T-cell (primary cell): ENCODE data around the gene PITPNC1. TPM values are rescaled to one million over a fixed set of nuclear protein-coding genes. Genes with fewer than 3 reads are reported as not detected.

Source experiments
- ATAC-seq, 4 experiments: fragments of 200-7000 bp in 3 of 4; fragments of 150-1000 bp in 1 of 4; cut with Tn5 transposase; replicated peaks in 1 of 4; 1 replicate in 3 of 4; 2 replicates in 1 of 4; pipeline ENCODE4 v1.10.0; 2021; ENCODE audit warnings: moderate library complexity in 3 of 4, mild to moderate bottlenecking in 2 of 4, moderate number of reproducible peaks in 1 of 4
- CTCF ChIA-PET, 2 donors: fragments of 300-600 bp; sonication (Branson Sonifier 250); formaldehyde crosslinking; loops; one replicate each; lab custom pipeline; 2022; ENCODE audit warnings: antibody characterized with exemption in 2 of 2; lab: Charles Lee
- POLR2A ChIA-PET, 2 donors: fragments of 300-600 bp; sonication (Branson Sonifier 250); formaldehyde crosslinking; loops; one replicate each; lab custom pipeline; 2022; ENCODE audit warnings: antibody characterized with exemption in 2 of 2; lab: Charles Lee
- DNase-seq, 35 experiments: peaks; one replicate each; pipeline versions ENCODE4 v3.0.0 to v3.0.0-alpha.2; 2013 to 2023
- H3K27ac ChIP-seq: one replicate; pipeline ENCODE4 v1.5.1; 2013; ENCODE audit warnings: low read length
- H3K27me3 ChIP-seq, 2 experiments: replicated peaks in 1 of 2; 1 replicate in 1 of 2; 2 replicates in 1 of 2; pipeline versions ENCODE4 v1.6.1 to v1.7.0; 2013; ENCODE audit warnings: low read length in 1 of 2, mixed read lengths in 1 of 2; ENCODE audit not compliant: control insufficient read depth in 2 of 2, insufficient read depth in 2 of 2; ENCODE audit errors: extremely low read depth in 1 of 2
- H3K36me3 ChIP-seq, 2 donors: 1 replicate in 1 of 2; 2 replicates in 1 of 2; pipeline versions ENCODE4 v1.6.1 to v1.7.0; 2013; ENCODE audit warnings: low read length in 1 of 2; ENCODE audit not compliant: control insufficient read depth in 2 of 2, insufficient read depth in 1 of 2; ENCODE audit errors: extremely low read depth in 1 of 2
- H3K4me1 ChIP-seq, 2 experiments: 1 replicate in 1 of 2; 2 replicates in 1 of 2; pipeline versions ENCODE4 v1.6.1 to v1.7.0; 2013; ENCODE audit warnings: low read length in 2 of 2, mixed read lengths in 1 of 2; ENCODE audit not compliant: insufficient read depth in 2 of 2, control insufficient read depth in 1 of 2; ENCODE audit errors: extremely low read depth in 1 of 2
- H3K4me3 ChIP-seq, 2 donors: 1 replicate in 1 of 2; 2 replicates in 1 of 2; pipeline versions ENCODE4 v1.5.1 to v1.7.0; 2013; ENCODE audit warnings: mild to moderate bottlenecking in 2 of 2, low read length in 1 of 2, moderate library complexity in 1 of 2; ENCODE audit not compliant: control insufficient read depth in 1 of 2; ENCODE audit errors: extremely low read depth in 1 of 2
- H3K9me3 ChIP-seq: 2 replicates; pipeline ENCODE4 v1.7.0; 2013
- H3K27ac Mint-ChIP-seq, 2 donors: one replicate each; pipeline ENCODE4 v1.8.0; 2020 to 2021; ENCODE audit warnings: mild to moderate bottlenecking in 2 of 2, mixed read lengths in 2 of 2
- H3K27me3 Mint-ChIP-seq, 2 donors: one replicate each; pipeline ENCODE4 v1.8.0; 2021 to 2022; ENCODE audit warnings: mixed read lengths in 2 of 2
- H3K36me3 Mint-ChIP-seq: one replicate; pipeline ENCODE4 v1.8.0; 2021; ENCODE audit warnings: mixed read lengths
- H3K4me1 Mint-ChIP-seq, 3 donors: one replicate each; pipeline ENCODE4 v1.8.0; 2020 to 2022; ENCODE audit warnings: mixed read lengths in 3 of 3, mild to moderate bottlenecking in 1 of 3
- H3K4me3 Mint-ChIP-seq, 3 donors: one replicate each; pipeline ENCODE4 v1.8.0; 2020 to 2022; ENCODE audit warnings: mild to moderate bottlenecking in 3 of 3, mixed read lengths in 3 of 3, moderate library complexity in 3 of 3
- H3K9me3 Mint-ChIP-seq, 3 donors: one replicate each; pipeline ENCODE4 v1.8.0; 2020 to 2022; ENCODE audit warnings: mixed read lengths in 3 of 3
- WGBS: methylation state at CpG from one replicate; pipeline ENCODE4 v1.1.5; 2013; ENCODE audit warnings: missing lambda C conversion rate; ENCODE audit not compliant: insufficient coverage; 5-methylcytosine and 5-hydroxymethylcytosine counted together
- total RNA-seq, 35 experiments: library from RNA in 6 of 35; stranded (reverse) in 6 of 35; fragments of 120-200 nt in 1 of 35; gene quantifications; one replicate each; pipeline versions ENCODE4 v1.2.1 to v1.2.4 and lab custom pipeline; 2013 to 2026

PITPNC1 gene
- total RNA-seq, 5 donors from 2014 or later (not counting 1 experiment from before 2014, with no cell fraction given): 82.6 to 132 (median 111) TPM

DNA sequence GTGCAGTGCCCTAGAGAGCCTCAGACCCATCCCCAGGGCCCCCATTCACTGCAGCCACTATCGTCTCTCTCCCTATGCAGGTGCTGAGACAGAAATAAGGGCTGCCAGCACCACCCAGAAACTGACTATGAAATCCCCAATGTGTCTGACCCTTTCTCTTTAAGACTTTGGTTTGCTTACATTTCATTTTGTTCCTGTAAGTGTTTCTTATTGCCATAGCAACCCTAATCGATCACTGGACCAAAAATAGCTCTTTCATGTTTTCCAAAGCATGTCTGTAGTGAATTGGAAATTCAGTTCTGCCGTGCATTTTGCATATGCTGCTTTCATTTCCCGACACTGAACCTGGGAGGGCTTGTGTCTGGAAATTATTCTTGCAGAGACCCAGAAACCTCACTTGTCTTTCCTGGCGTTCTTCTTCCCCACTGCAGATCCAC lies 192.0 kb downstream of the PITPNC1 start:
- peaks cover 2 to 29% of the 10 kb centered on the region in 2 donors for H3K36me3 ChIP-seq
- DNase-seq (no peak), ATAC-seq (no peak)
- H3K4me1 Mint-ChIP-seq: peaks cover 29 to 33% (median 32%) of the 10 kb centered on the region in 3 donors
- H3K4me3 ChIP-seq: no peak overlapping the region
- no peaks in the 10 kb centered on the region for H3K27me3 Mint-ChIP-seq
- H3K27ac Mint-ChIP-seq: no peak overlapping the region
- H3K27me3 ChIP-seq: no peaks in the 10 kb centered on the region
- peaks cover 39% of the 10 kb centered on the region for H3K36me3 Mint-ChIP-seq
- ChIA-PET POLR2A (no interaction called here), CTCF (no interaction called here)
- no peaks in the 10 kb centered on the region for H3K4me1 ChIP-seq
- H3K9me3 ChIP-seq: no peaks in the 10 kb centered on the region
- no peak overlapping the region for H3K4me3 Mint-ChIP-seq
- no peaks in the 10 kb centered on the region for H3K9me3 Mint-ChIP-seq
- 83% methylated on average over 3 of the region's 5 CpGs for WGBS
- no peak overlapping the region for H3K27ac ChIP-seq

DNA sequence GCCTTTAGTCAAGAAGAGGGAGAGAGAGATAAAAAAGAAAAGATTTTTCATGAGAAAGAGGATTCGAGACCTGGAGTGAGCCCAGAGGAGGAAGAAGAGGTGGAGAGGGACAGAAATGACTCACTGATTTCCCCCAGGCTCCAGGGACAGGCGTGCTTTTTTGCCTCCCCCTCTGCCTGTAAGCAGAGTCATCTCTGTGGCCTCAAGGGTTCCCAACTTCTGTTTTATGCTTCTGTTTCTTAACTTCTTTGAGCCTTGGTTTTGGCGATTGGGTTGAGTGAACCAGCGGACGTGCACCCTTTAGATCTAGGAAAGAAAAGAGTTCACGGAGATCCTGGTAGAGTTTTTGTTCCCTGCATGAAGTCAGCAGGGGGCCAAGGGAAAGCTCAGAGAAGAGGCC lies 192.8 kb downstream of the PITPNC1 start:
- Histone ChIP-seq H3K9me3 (no peaks in the 10 kb centered on the region), H3K27ac (no peak overlapping the region), H3K36me3 (peaks cover 2 to 33% of the 10 kb centered on the region in 2 donors), H3K4me3 (no peak overlapping the region), H3K4me1 (no peaks in the 10 kb centered on the region), H3K27me3 (no peaks in the 10 kb centered on the region)
- 86% methylated on average over 4 of the region's 6 CpGs for WGBS
- no peaks in the 10 kb centered on the region for H3K27me3 Mint-ChIP-seq
- H3K4me1 Mint-ChIP-seq: peaks cover 33 to 36% (median 34%) of the 10 kb centered on the region in 3 donors
- ATAC-seq (no peak), DNase-seq (peak in 1 of 35 experiments; percentile 5)
- CTCF ChIA-PET: interaction anchor here in 1 of 2 donors (0.7 kb wide), 1 partner anchor 31 kb away, joined by 3 read pairs; no protein-coding TSS in a partner anchor
- peaks cover 42% of the 10 kb centered on the region for H3K36me3 Mint-ChIP-seq
- peak overlapping the region in 1 of 2 donors; percentile 28 for H3K27ac Mint-ChIP-seq
- no peak overlapping the region for H3K4me3 Mint-ChIP-seq
- POLR2A ChIA-PET: no interaction called here
- H3K9me3 Mint-ChIP-seq: no peaks in the 10 kb centered on the region

GRCh38 chr17:67570797-67571196 lies 193.7 kb downstream of the PITPNC1 start:
- Histone ChIP-seq H3K36me3 (peaks cover 2 to 33% of the 10 kb centered on the region in 2 donors), H3K9me3 (no peaks in the 10 kb centered on the region), H3K4me1 (no peaks in the 10 kb centered on the region), H3K27me3 (no peaks in the 10 kb centered on the region), H3K4me3 (no peak overlapping the region), H3K27ac (no peak overlapping the region)
- ChIA-PET POLR2A (interaction anchor here in 1 of 2 donors (0.5 kb wide), 1 partner anchor 13 kb away, joined by 3 read pairs; no protein-coding TSS in a partner anchor), CTCF (interaction anchor here (0.6 to 0.7 kb wide), 4 partner anchors 14 to 161 kb away, joined by 3 read pairs; no protein-coding TSS in a partner anchor)
- no peaks in the 10 kb centered on the region for H3K9me3 Mint-ChIP-seq
- peaks cover 33 to 42% (median 34%) of the 10 kb centered on the region in 3 donors for H3K4me1 Mint-ChIP-seq
- no CpG with 5 or more reads among the region's 1 CpG for WGBS
- H3K4me3 Mint-ChIP-seq: no peak overlapping the region
- H3K36me3 Mint-ChIP-seq: peaks cover 42% of the 10 kb centered on the region
- no peak for DNase-seq
- ATAC-seq: no peak
- no peaks in the 10 kb centered on the region for H3K27me3 Mint-ChIP-seq
- H3K27ac Mint-ChIP-seq: peak overlapping the region in 1 of 2 donors; percentile 55

DNA sequence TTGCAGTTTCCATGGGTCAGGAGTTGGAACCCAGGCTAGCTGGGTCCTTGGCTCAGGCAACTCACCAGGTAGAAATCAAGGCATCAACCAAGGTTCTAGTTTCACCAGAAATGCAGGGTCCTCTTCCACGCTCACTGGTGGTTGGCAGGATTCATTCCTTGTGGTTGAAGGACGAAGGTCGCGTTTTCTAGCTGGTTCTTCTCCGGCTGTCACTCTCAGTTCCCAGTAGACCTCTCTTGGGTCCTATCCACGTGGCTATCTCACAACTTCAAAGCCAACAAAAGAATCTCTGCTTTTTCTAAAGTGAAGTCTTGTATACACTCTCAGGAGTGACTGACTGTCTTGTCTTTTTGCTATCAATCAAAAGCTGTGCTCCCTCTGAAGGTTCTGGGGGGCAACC lies 194.4 kb downstream of the PITPNC1 start:
- Mint-ChIP-seq H3K4me1 (peaks cover 33 to 44% (median 37%) of the 10 kb centered on the region in 3 donors), H3K9me3 (no peaks in the 10 kb centered on the region), H3K27ac (no peak overlapping the region), H3K4me3 (no peak overlapping the region), H3K27me3 (no peaks in the 10 kb centered on the region), H3K36me3 (peaks cover 42% of the 10 kb centered on the region)
- Histone ChIP-seq H3K27ac (no peak overlapping the region), H3K9me3 (no peaks in the 10 kb centered on the region), H3K4me3 (no peak overlapping the region), H3K27me3 (no peaks in the 10 kb centered on the region), H3K4me1 (no peaks in the 10 kb centered on the region), H3K36me3 (peaks cover 2 to 34% of the 10 kb centered on the region in 2 donors)
- POLR2A ChIA-PET: no interaction called here
- ATAC-seq (no peak), DNase-seq (no peak)
- WGBS: 96% methylated on average over 6 of the region's 6 CpGs
- CTCF ChIA-PET: no interaction called here

DNA sequence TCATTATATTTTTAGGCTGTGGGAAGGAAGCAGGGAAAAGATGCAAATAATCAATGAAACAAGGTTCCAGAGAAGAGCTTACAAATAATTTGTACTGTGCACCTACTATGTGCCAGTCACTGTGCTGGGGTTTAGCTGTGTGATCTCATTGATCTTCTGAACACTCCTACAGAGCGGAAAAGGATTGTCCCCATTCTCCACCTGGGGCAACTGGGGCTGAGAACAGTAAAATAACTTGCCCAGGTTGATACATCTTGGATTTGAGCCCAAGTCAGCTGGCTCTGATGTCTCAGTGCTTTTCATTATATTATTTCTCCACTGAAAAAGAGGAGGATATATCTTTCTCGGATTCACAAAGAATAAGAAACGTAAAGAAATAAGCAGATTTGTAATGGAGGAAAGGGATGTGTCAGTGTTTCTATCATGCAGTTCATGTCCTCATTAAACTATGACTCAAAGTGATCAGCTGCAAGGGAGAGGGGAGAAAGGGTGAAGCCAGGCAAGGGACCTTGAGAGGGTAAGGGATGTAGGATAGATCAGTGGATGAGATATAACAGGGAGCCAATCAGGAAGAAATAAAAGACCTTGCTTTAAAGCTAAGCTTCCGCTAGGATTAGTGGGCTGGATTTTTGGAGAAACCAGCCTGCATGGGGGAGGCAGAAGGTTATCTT lies 197.0 kb downstream of the PITPNC1 start:
- Histone ChIP-seq H3K27me3 (no peaks in the 10 kb centered on the region), H3K4me1 (no peaks in the 10 kb centered on the region), H3K36me3 (peaks cover 2 to 40% of the 10 kb centered on the region in 2 donors), H3K27ac (no peak overlapping the region), H3K9me3 (no peaks in the 10 kb centered on the region), H3K4me3 (no peak overlapping the region)
- ChIA-PET POLR2A (no interaction called here), CTCF (no interaction called here)
- Mint-ChIP-seq H3K27me3 (no peaks in the 10 kb centered on the region), H3K4me3 (no peak overlapping the region), H3K27ac (no peak overlapping the region), H3K36me3 (peaks cover 35% of the 10 kb centered on the region), H3K4me1 (peaks cover 29 to 45% (median 40%) of the 10 kb centered on the region in 3 donors), H3K9me3 (no peaks in the 10 kb centered on the region)
- DNase-seq: no peak
- no CpG with 5 or more reads among the region's 4 CpGs for WGBS
- ATAC-seq: no peak

DNA sequence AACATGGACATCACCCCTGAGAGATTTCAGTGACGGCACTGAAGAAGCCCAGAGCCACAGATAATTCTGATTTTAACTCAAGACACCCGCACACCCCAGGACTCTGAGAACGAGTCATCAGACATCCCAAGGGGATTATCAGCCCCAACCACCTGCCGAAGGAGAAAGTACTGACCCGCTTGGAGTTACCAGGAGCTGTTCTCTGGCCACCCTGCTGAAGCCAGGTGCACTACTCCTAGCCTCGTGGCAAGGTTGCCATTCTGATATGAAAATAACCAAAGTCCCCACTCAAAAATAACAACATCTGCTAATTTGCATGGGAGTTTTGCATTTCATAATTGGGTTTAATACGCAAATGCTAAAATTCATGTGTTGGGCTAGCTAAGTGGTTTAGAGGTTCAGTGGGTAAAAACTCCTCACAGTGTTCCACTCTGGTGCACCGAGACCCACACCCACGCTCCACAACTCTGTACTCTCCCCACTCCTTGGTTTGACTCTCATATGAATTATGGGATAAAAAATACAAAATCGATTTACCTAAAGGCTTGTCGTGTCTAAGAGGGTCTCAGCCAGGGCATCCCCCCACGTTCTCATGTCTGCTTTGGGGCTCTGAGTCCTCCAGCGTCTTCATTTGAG lies 197.7 kb downstream of the PITPNC1 start:
- Histone ChIP-seq H3K36me3 (peaks cover 0 to 37% of the 10 kb centered on the region in 2 donors), H3K9me3 (no peaks in the 10 kb centered on the region), H3K4me3 (no peak overlapping the region), H3K27ac (no peak overlapping the region), H3K27me3 (no peaks in the 10 kb centered on the region), H3K4me1 (no peaks in the 10 kb centered on the region)
- peak overlapping the region in 1 of 2 donors; percentile 16 for H3K27ac Mint-ChIP-seq
- peaks cover 28% of the 10 kb centered on the region for H3K36me3 Mint-ChIP-seq
- no peaks in the 10 kb centered on the region for H3K9me3 Mint-ChIP-seq
- ChIA-PET POLR2A (no interaction called here), CTCF (no interaction called here)
- no peak overlapping the region for H3K4me3 Mint-ChIP-seq
- DNase-seq: no peak
- H3K4me1 Mint-ChIP-seq: peaks cover 22 to 42% (median 34%) of the 10 kb centered on the region in 3 donors
- ATAC-seq: no peak
- no peaks in the 10 kb centered on the region for H3K27me3 Mint-ChIP-seq
- WGBS: 89% methylated on average over 8 of the region's 13 CpGs
